ENCODE data around the gene ZFAND4.
"Not testable (repeated sequence)": the region's sequence is repeated elsewhere in the genome, so short reads cannot be mapped to it uniquely, and the experiment has no call there.

ZFAND4 gene

DNA sequence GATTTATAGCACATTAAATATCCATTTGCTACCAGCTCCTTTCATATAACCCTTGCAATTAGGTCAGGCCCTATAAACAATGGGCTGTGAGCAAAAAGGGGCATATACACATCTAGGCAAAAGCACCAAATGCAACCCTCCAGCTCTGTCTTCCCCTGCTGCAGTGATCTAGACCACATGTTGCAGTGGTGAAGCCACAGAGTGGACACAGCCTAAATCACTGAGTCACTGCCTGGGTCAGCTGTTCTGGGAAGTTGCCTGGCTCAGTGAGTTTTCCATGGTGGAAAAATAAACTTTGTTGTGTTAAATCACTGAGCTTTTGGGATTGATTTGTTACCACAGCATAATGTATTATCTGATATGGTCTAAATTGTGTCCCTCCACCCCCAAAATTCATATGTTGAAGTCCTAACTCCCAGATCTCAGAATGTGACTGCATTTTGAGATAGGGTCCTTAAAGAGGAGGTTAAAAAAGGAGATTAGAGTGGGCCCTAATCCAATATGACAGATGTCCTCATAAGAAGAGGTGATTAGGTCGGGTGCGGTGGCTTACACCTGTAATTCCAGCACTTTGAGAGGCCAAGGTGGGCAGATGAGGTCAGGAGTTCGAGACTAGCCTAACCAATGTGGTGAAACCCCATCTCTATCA lies 70.4 kb downstream of the ZFAND4 start:
- H3K9me3 Mint-ChIP-seq (ENCODE audit: low read depth), result no peaks in the 10 kb centered on the region
- peaks cover 6% of the 10 kb centered on the region for H3K27me3 Mint-ChIP-seq
- no peak overlapping the region for H3K4me3 Mint-ChIP-seq
- no peak overlapping the region for H3K27ac Mint-ChIP-seq
- peaks cover 9% of the 10 kb centered on the region for H3K4me1 Mint-ChIP-seq (ENCODE audit: low read depth)
- peaks cover 2% of the 10 kb centered on the region for H3K36me3 Mint-ChIP-seq

DNA sequence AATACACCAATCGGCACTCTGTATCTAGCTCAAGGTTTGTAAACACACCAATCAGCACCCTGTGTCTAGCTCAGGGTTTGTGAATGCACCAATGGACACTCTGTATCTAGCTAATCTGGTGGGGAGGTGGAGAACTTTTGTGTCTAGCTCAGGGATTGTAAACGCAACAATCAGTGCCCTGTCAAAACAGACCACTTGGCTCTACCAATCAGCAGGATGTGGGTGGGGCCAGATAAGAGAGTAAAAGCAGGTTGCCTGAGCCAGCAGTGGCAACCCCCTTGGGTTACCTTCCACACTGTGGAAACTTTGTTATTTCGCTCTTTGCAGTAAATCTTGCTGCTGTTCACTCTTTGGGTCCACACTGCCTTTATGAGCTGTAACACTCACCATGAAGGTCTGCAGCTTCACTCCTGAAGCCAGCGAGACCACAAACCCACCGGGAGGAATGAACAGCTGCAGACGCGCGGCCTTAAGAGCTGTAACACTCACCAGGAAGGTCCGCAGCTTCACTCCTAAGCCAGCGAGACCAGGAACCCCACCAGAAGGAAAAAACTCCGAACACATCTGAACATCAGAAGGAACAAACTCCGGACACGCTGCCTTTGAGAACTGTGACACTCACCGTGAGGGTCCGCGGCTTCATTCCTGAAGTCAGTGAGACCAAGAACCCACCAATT lies 71.2 kb downstream of the ZFAND4 start:
- not testable (repeated sequence) for H3K9me3 Mint-ChIP-seq (ENCODE audit: low read depth); H3K4me1 Mint-ChIP-seq (ENCODE audit: low read depth); H3K27ac Mint-ChIP-seq; H3K36me3 Mint-ChIP-seq; H3K27me3 Mint-ChIP-seq
- peak overlapping the region; percentile 52 for H3K4me3 Mint-ChIP-seq

GRCh38 chr10:45600337-45601253 lies 72.0 kb downstream of the ZFAND4 start:
- H3K27ac Mint-ChIP-seq; H3K36me3 Mint-ChIP-seq; H3K9me3 Mint-ChIP-seq (ENCODE audit: low read depth); H3K27me3 Mint-ChIP-seq: not testable (repeated sequence)
- peaks cover 12% of the 10 kb centered on the region for H3K4me1 Mint-ChIP-seq (ENCODE audit: low read depth)
- H3K4me3 Mint-ChIP-seq, result peak overlapping the region; percentile 54

DNA sequence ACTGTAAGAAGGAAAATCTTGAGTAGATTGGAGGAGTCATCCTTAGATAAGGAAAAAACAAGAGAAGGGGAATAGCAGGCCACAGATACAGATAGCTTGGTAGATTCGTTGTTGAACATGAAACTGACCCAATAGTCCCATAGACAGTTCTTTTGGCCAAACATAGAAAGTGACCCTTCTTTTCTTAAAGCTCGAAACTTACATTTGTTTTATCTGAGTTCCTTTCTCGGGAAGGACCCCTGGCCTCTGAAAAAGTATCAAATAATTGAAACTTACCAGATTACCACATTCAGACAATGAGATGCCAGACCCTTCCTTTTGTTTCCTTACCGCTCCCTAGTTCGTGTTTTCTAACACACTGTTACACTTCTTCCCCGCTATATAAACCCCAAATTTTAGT lies 72.9 kb downstream of the ZFAND4 start:
- Mint-ChIP-seq H3K27ac (no peak overlapping the region), H3K4me1 (ENCODE audit: low read depth) (peaks cover 16% of the 10 kb centered on the region), H3K9me3 (ENCODE audit: low read depth) (no peaks in the 10 kb centered on the region), H3K4me3 (no peak overlapping the region), H3K27me3 (peaks cover 6% of the 10 kb centered on the region), H3K36me3 (peaks cover 2% of the 10 kb centered on the region)

DNA sequence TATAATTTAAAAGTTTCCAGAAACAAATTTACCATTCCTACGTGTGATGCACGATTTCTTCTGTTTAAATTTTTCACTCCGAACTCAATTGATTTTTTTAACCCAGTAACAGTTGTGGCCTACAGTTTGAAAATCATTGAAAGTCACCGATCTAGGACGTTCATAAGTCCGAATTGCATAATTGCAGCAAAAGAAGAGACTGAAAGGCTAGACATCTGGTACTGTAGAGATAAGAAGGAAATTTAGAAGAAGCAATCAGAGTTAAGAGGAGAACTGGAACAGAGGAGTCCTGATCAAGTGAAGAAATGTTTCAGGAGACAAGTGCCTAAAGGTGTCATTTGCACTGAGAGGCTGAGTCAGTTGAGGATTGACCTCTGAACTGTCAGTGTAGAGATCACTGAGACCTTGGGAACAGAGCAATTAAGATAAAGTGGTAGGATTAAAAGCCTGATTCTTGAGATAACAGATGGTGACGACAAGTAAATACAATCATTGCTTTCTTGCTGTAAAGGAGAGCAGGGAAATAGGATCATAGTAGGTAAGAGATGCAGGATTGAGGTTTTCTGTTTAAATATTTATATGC lies 73.5 kb downstream of the ZFAND4 start:
- Mint-ChIP-seq H3K36me3 (peaks cover 2% of the 10 kb centered on the region), H3K27ac (no peak overlapping the region), H3K27me3 (peaks cover 6% of the 10 kb centered on the region), H3K9me3 (ENCODE audit: low read depth) (no peaks in the 10 kb centered on the region), H3K4me1 (ENCODE audit: low read depth) (peaks cover 16% of the 10 kb centered on the region), H3K4me3 (no peak overlapping the region)

GRCh38 chr10:45596526-45596925 lies 76.0 kb downstream of the ZFAND4 start:
- Mint-ChIP-seq H3K27ac (no peak overlapping the region), H3K36me3 (peaks cover 2% of the 10 kb centered on the region), H3K9me3 (ENCODE audit: low read depth) (no peaks in the 10 kb centered on the region), H3K4me1 (ENCODE audit: low read depth) (peaks cover 41% of the 10 kb centered on the region), H3K27me3 (peaks cover 6% of the 10 kb centered on the region), H3K4me3 (no peak overlapping the region)

DNA sequence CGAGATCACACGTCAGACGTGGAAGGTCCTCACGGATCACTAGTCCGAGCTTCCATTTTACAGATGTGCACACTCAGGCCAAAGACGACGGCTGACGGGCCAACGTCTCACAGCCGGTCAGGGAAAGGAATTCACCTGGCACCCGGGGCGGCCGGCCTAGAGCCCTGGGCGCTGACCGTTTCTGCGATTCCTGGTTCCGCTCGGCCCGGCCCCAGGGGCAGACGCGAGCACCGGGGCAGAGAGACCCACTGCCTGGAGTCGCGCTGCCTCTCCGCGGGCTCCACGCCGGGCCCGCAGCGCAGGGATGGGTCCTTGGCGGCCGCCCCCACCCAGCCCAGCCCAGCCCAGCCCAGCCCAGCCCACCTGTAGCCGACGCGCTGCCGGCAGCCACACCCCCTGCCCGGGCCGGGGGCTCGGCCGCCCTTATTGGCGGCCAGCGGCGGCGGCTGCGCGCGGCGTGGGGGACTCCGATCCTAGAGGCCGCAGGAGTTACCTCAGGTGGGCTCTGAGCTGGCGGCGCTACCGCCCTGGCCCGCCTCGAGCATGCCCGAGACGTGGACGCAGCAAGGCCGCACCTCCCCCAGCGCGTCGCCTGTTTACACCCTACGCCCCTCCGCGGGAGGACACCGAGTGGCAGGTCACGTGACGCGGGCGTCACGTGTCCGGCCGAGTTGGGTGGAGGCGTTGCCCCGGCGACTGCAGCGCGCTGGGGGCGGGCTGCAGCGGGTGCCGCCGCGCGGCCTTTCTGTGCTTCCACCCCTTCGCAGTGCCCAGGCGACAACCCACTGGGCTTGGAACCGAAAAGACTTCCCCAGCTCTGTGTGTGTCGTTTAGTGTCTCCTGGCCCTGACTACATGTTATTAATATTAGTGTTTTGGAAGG lies 78.1 kb downstream of the ZFAND4 start:
- peak overlapping the region; percentile 65 for H3K27ac Mint-ChIP-seq
- H3K27me3 Mint-ChIP-seq, result no peaks in the 10 kb centered on the region
- H3K36me3 Mint-ChIP-seq, result peaks cover 8% of the 10 kb centered on the region
- peaks cover 4% of the 10 kb centered on the region for H3K9me3 Mint-ChIP-seq (ENCODE audit: low read depth)
- H3K4me1 Mint-ChIP-seq (ENCODE audit: low read depth), result peaks cover 36% of the 10 kb centered on the region
- peak overlapping the region; percentile 93 for H3K4me3 Mint-ChIP-seq

- Mint-ChIP-seq H3K27me3 (no peaks in the 10 kb centered on the region), H3K4me1 (ENCODE audit: low read depth) (peaks cover 38% of the 10 kb centered on the region), H3K27ac (peak overlapping the region; percentile 65), H3K4me3 (peak overlapping the region; percentile 93), H3K9me3 (ENCODE audit: low read depth) (peaks cover 4% of the 10 kb centered on the region), H3K36me3 (peaks cover 11% of the 10 kb centered on the region)
These were observed 78.7 kb downstream of the ZFAND4 start for GRCh38 chr10:45593938-45594275.

- no peak overlapping the region for H3K27ac Mint-ChIP-seq
- peak overlapping the region; percentile 93 for H3K4me3 Mint-ChIP-seq
- peaks cover 38% of the 10 kb centered on the region for H3K4me1 Mint-ChIP-seq (ENCODE audit: low read depth)
These were observed 79.6 kb downstream of the ZFAND4 start for GRCh38 chr10:45592926-45593325.

GRCh38 chr10:45592432-45592831 lies 80.1 kb downstream of the ZFAND4 start:
- H3K27ac Mint-ChIP-seq, result peak overlapping the region; percentile 12
- peaks cover 13% of the 10 kb centered on the region for H3K36me3 Mint-ChIP-seq
- H3K4me1 Mint-ChIP-seq (ENCODE audit: low read depth), result peaks cover 38% of the 10 kb centered on the region
- H3K4me3 Mint-ChIP-seq, result peak overlapping the region; percentile 76
- H3K9me3 Mint-ChIP-seq (ENCODE audit: low read depth), result peaks cover 4% of the 10 kb centered on the region
- H3K27me3 Mint-ChIP-seq, result no peaks in the 10 kb centered on the region

More at GRCh38 chr10:45592926-45593325, 79.6 kb downstream of the ZFAND4 start:
- Mint-ChIP-seq H3K9me3 (ENCODE audit: low read depth) (peaks cover 4% of the 10 kb centered on the region), H3K36me3 (peaks cover 11% of the 10 kb centered on the region), H3K27me3 (no peaks in the 10 kb centered on the region)

DNA sequence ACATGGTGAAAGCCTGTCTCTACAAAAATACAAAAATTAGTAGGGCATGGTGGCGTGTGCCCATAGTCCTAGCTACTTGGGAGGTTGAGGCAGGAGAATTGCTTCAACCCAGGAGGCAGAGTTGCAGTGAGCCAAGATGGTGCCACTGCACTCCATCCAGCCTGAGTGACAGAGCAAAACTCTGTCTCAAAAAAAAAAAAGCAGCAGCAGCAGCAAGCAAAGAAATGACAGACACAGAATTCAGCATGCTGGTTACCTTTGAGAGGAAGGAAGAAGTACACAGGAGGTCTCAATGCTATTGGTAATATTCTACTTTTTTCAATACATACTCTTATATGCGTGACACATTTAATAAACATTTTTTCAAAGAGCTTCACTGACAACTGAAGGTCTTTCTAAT lies 81.3 kb downstream of the ZFAND4 start:
- Mint-ChIP-seq H3K9me3 (ENCODE audit: low read depth) (peaks cover 4% of the 10 kb centered on the region), H3K36me3 (peaks cover 17% of the 10 kb centered on the region), H3K27me3 (no peaks in the 10 kb centered on the region), H3K4me3 (no peak overlapping the region), H3K27ac (no peak overlapping the region), H3K4me1 (ENCODE audit: low read depth) (peaks cover 38% of the 10 kb centered on the region)

DNA sequence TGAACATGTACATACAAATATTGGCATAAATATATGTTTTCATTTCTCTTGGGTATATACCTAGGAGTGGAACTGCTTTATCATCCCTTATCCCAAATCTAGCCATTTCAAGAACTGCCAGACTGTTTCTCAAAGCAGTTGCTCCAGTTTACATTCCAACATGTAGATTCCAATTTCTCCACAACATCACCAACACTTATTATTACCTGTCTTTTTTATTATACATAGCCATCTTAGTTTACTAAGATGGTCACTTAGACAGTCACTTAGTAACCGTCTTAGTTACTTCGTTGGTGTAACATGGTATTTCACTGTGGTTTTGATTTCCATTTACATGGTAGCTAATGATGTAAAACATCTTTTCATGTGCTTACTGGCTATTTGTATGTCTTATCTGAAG lies 82.7 kb downstream of the ZFAND4 start:
- no peak overlapping the region for H3K27ac Mint-ChIP-seq
- H3K27me3 Mint-ChIP-seq, result no peaks in the 10 kb centered on the region
- H3K4me3 Mint-ChIP-seq, result no peak overlapping the region
- peaks cover 4% of the 10 kb centered on the region for H3K9me3 Mint-ChIP-seq (ENCODE audit: low read depth)
- H3K36me3 Mint-ChIP-seq, result peaks cover 24% of the 10 kb centered on the region
- peaks cover 34% of the 10 kb centered on the region for H3K4me1 Mint-ChIP-seq (ENCODE audit: low read depth)

- H3K4me3 Mint-ChIP-seq, result no peak overlapping the region
- H3K27ac Mint-ChIP-seq, result no peak overlapping the region
- H3K27me3 Mint-ChIP-seq, result no peaks in the 10 kb centered on the region
- H3K4me1 Mint-ChIP-seq (ENCODE audit: low read depth), result peaks cover 32% of the 10 kb centered on the region
- H3K36me3 Mint-ChIP-seq, result peaks cover 24% of the 10 kb centered on the region
- H3K9me3 Mint-ChIP-seq (ENCODE audit: low read depth), result peaks cover 4% of the 10 kb centered on the region
These were observed 83.6 kb downstream of the ZFAND4 start for GRCh38 chr10:45589009-45589408.

Measured in activated naive CD8-positive, alpha-beta T cell (primary cell).